KMS-11 (cell line): ENCODE measurements around the gene ETV7.

ENCODE experiments used
- H2AFZ ChIP-seq: fragments of 200-600 bp; sonication (generic); 2 replicates; pipeline ENCODE4 v1.6.1; 2016; ENCODE audit warnings: antibody characterized with exemption, mixed run types, low read depth
- H3K27ac ChIP-seq: fragments of 200-600 bp; sonication (generic); 2 replicates; pipeline ENCODE4 v1.6.1; 2016; ENCODE audit warnings: mild to moderate bottlenecking, mixed run types
- H3K27me3 ChIP-seq: fragments of 200-600 bp; sonication (generic); 2 replicates; pipeline ENCODE4 v1.6.1; 2017; ENCODE audit warnings: mild to moderate bottlenecking, low read depth, mixed run types, moderate library complexity; ENCODE audit not compliant: insufficient read depth
- H3K36me3 ChIP-seq: fragments of 200-600 bp; sonication (generic); 2 replicates; pipeline ENCODE4 v1.6.1; 2017; ENCODE audit warnings: mild to moderate bottlenecking, mixed run types; ENCODE audit not compliant: insufficient read depth
- H3K4me1 ChIP-seq: fragments of 200-600 bp; sonication (generic); 2 replicates; pipeline ENCODE4 v1.6.1; 2016; ENCODE audit warnings: mild to moderate bottlenecking, low read depth, mixed run types; ENCODE audit not compliant: poor library complexity, severe bottlenecking
- H3K4me2 ChIP-seq: fragments of 200-600 bp; sonication (generic); 2 replicates; pipeline ENCODE4 v1.7.0; 2016; ENCODE audit warnings: mild to moderate bottlenecking, mixed run types
- H3K4me3 ChIP-seq: fragments of 200-600 bp; sonication (generic); IDR thresholded peaks from 2 replicates; pipeline ENCODE4 v1.6.1; 2017; ENCODE audit warnings: low read depth, low read length, mixed read lengths; ENCODE audit not compliant: insufficient read depth
- H3K79me2 ChIP-seq: fragments of 200-600 bp; sonication (generic); 2 replicates; pipeline ENCODE4 v1.6.1; 2016; ENCODE audit warnings: low read depth, mixed run types; ENCODE audit not compliant: insufficient read depth
- H3K9ac ChIP-seq: fragments of 200-600 bp; sonication (generic); 2 replicates; pipeline ENCODE4 v1.6.1; 2016; ENCODE audit warnings: mild to moderate bottlenecking, mixed run types
- H4K20me1 ChIP-seq: fragments of 200-600 bp; sonication (generic); 2 replicates; pipeline ENCODE4 v1.6.1; 2016; ENCODE audit warnings: mild to moderate bottlenecking, mixed run types; ENCODE audit not compliant: insufficient read depth
- CTCF ChIP-seq: fragments of 200-600 bp; sonication (generic); conservative IDR thresholded peaks from 2 replicates; pipeline ENCODE4 v1.6.1; 2017; ENCODE audit warnings: low read depth, mild to moderate bottlenecking, antibody characterized with exemption, low read length, moderate library complexity, mixed read lengths

ETV7 gene

GRCh38 chr6:36324715-36325114 lies 62.8 kb downstream of the ETV7 start:
- Histone ChIP-seq H3K27me3 (no peaks in the 10 kb centered on the region), H3K4me2 (no peak overlapping the region), H3K9ac (no peak overlapping the region), H3K36me3 (no peaks in the 10 kb centered on the region), H4K20me1 (no peaks in the 10 kb centered on the region), H3K4me3 (no peak overlapping the region), H3K27ac (no peak overlapping the region), H3K4me1 (no peaks in the 10 kb centered on the region), H3K79me2 (no peaks in the 10 kb centered on the region), H2AFZ (no peak overlapping the region)
- TF ChIP-seq CTCF, result no peak

GRCh38 chr6:36324191-36324590 lies 63.3 kb downstream of the ETV7 start:
- Histone ChIP-seq H3K4me3 (no peak overlapping the region), H2AFZ (no peak overlapping the region), H3K36me3 (no peaks in the 10 kb centered on the region), H3K79me2 (no peaks in the 10 kb centered on the region), H4K20me1 (no peaks in the 10 kb centered on the region), H3K27me3 (no peaks in the 10 kb centered on the region), H3K27ac (no peak overlapping the region), H3K4me2 (no peak overlapping the region), H3K4me1 (no peaks in the 10 kb centered on the region), H3K9ac (no peak overlapping the region)
- no peak for TF ChIP-seq CTCF

- TF ChIP-seq CTCF, result no peak
- H3K36me3 ChIP-seq, result no peaks in the 10 kb centered on the region
Measured at GRCh38 chr6:36323062-36323461, 64.4 kb downstream of the ETV7 start.

GRCh38 chr6:36322591-36322990 lies 64.9 kb downstream of the ETV7 start:
- Histone ChIP-seq H3K4me2 (no peak overlapping the region), H3K27me3 (no peaks in the 10 kb centered on the region), H3K36me3 (no peaks in the 10 kb centered on the region), H3K9ac (no peak overlapping the region), H2AFZ (no peak overlapping the region), H3K79me2 (no peaks in the 10 kb centered on the region), H3K4me3 (no peak overlapping the region), H4K20me1 (no peaks in the 10 kb centered on the region), H3K27ac (no peak overlapping the region), H3K4me1 (no peaks in the 10 kb centered on the region)
- TF ChIP-seq CTCF, result no peak

More at GRCh38 chr6:36323062-36323461, 64.4 kb downstream of the ETV7 start:
- Histone ChIP-seq H3K4me1 (no peaks in the 10 kb centered on the region), H3K9ac (no peak overlapping the region), H3K79me2 (no peaks in the 10 kb centered on the region), H4K20me1 (no peaks in the 10 kb centered on the region), H3K4me2 (no peak overlapping the region), H2AFZ (no peak overlapping the region), H3K27me3 (no peaks in the 10 kb centered on the region), H3K27ac (no peak overlapping the region), H3K4me3 (no peak overlapping the region)
